Stimulated activated CD4-positive, alpha-beta T cell treated with anti-CD3 and anti-CD28 coated beads, Interleukin-4, amount 100 ng/mL, for 24 hours (primary cell): Measurements from ENCODE around the gene IL13.

Experiments used
- DNase-seq: peaks from one replicate; pipeline ENCODE4 v3.0.0-alpha.2; 2020

The IL13 gene

DNA sequence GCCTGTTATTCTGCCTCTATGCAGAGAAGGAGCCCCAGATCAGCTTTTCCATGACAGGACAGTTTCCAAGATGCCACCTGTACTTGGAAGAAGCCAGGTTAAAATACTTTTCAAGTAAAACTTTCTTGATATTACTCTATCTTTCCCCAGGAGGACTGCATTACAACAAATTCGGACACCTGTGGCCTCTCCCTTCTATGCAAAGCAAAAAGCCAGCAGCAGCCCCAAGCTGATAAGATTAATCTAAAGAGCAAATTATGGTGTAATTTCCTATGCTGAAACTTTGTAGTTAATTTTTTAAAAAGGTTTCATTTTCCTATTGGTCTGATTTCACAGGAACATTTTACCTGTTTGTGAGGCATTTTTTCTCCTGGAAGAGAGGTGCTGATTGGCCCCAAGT lies 15.5 kb downstream of the IL13 start:
- no peak for DNase-seq

DNA sequence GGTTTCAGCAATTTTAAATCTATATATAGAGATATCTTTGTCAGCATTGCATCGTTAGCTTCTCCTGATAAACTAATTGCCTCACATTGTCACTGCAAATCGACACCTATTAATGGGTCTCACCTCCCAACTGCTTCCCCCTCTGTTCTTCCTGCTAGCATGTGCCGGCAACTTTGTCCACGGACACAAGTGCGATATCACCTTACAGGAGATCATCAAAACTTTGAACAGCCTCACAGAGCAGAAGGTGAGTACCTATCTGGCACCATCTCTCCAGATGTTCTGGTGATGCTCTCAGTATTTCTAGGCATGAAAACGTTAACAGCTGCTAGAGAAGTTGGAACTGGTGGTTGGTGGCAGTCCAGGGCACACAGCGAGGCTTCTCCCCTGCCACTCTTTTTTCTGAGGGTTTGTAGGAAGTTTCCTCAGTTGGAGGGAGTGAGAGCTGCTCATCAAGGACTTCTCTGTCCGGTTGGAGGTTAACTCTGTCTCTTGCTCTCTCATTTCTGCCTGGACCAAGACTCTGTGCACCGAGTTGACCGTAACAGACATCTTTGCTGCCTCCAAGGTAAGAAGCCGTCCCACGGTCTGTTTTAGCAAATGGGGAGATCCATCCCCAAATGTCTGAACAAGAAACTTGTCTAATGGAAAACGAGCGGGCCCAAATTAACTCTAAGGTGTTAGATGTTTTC lies 16.1 kb downstream of the IL13 start, which contains the start of gene IL4:
TSS of gene IL4 (plus strand) at position 51 of the 692 bp plus-strand sequence. CDS start at position 113, 62 bp downstream.
- DNase-seq = no peak

DNA sequence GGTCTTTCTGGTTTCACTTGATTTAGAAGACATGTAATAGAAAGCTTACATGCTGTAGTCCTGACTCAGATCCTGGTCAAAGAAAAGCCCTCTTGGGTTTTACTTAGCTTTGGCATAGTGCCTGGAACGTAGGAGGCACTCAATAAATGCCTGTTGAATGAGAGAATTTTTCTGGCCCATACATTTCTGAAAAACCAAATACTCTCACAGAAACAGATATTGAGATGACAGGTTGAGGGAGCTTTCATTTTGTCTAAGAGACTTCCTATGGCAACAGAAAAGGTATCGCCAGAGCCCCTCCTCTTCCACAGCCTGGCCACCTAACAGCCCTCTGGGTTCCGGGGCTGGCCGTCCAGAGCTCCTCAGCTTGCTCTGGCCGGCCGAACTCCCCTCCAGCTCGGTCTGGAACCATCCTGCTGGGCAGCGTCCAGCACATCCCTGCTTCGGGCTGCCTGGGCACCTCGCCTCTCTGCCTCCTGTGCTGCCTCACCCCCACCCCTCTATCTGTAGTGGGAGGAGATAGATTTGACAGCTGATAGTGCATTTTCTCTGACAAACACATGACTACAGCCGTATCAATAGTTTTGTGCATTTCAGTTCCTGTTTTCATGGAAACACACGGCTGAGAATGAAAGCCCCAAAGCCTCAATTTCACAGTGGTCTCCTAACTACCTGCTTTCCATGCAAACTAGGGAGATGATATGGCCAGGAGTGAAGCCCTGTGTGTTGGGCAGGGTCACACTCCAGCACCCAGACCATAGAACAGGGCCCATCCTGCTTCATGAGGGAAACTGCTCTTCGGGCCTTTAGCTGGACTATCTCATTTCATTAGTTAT lies 16.9 kb downstream of the IL13 start:
- no peak for DNase-seq

DNA sequence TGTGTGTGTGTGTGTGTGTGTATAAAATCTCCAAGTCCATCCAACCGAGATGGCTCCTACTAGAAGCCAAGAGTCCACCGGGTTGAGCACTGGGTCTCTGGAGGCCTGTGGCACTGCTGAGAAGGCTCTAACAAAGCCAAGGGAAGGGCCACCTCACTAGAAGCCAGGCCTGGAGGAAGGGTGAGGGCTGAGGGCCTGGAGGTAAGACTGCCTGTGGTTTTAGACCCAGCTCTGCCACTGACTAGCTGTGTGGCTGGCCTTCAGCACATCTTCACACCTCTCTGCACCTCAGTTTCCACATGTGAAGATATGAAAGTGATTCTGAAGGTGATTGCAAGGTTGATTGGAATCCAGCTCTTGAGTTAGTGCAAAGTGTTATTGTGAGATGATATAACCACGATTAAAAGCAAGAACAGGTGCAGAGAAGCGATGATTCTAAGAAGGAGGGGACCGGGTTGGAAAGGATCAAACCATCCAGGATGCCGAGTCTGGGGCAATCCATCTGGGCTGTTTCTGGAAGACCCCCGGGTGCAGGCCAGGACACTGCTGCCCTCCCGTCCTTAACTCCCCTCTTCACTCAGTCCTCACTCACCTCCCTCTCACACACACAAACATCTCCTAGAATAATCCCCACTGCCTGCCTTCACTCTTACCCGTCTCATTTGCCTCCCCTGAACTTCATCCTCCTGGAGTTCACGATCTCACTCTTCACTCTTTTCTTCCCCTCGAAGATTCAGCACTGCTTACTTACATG lies 18.1 kb downstream of the IL13 start:
- no peak for DNase-seq

DNA sequence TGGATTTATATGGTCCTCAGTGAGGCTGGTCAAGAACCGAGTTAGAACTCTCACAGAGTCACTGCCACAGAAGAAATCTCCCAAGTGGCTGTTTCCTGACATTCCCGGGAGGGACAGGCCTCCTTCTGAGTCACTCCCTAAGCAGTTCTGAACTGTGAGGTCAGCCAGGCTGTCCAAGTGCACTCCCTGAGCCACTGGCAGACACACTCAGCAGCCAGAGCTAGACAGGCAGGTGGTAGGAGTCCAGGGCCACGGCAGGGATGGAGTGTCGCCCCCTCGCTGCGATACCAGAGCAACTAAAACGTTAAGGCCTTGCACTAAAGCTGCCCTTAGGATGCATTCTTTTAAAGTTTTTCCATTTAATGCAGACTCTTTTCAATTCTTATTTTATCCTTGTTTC lies 19.2 kb downstream of the IL13 start:
- DNase-seq = no peak

DNA sequence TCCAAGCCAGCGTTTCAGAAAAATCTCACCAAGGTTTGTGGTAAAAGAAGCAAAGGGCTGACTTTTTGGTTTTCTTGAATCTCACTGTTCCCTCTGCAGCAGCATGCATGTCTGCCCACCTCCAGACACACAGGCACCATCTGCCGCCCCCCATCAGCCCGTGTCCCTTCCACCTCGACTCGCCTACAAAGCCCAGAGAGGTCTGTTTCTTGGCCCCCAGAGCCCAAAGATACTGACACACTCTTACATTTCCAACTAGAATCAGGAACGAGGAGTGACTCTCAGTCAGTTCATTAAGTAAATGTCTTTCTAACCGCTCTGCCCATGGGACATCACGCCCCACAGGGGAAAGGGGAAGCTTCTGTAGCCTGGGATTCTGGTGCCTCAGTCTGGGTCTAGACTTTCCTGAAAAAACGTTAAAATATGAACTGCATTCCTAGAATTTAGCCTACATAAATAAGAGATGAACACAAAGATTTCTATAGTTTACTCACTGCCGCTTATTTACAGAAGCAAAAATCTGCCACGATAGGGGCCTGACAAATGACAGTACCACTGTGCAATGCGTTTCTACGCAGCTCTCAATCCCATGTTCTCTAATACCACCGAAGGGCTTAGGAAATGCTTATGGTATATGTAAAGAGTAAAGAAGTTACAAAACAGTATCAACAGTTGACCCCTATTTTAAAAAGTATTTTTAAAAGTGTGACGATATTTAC lies 19.9 kb downstream of the IL13 start:
- DNase-seq = no peak

DNA sequence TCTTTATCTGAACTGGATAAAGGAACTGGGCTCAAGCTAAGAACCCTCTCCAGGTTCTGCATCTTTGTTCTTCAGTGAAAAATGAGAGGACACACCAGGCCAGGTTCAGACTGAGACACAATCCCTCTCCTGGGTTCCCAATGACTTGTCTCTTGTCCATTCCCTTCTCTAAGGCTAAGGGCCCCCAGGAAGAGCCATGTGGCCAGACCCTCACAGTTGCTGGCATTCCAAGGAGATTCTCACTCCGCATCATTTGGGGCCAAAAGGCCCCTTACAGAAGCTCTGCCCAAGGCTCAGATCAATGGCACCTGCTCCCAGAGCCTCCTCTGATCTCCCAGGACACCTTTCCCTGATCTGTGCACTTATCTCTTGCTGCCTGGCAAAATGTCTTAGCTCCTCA lies 20.8 kb downstream of the IL13 start:
- no peak for DNase-seq

DNA sequence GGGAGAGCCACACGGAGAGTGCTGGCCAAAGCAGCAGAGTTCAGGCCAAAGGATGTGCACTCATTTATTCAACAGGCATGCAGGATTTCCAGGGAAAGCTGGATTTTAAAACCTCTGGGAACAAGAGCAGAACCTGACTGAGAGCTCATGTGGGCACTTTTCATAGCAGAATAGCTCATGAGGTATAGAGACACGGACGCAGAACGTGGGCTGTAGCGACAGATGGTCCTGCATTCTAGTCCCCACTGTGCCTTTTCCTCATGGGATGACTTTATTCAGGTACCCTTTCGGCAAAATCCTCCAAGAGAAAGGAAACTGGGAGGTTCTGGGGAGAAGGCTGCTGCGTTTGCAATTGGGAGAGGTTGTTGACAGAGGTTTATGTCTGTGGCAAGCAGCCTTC lies 21.2 kb downstream of the IL13 start:
- DNase-seq = no peak

DNA sequence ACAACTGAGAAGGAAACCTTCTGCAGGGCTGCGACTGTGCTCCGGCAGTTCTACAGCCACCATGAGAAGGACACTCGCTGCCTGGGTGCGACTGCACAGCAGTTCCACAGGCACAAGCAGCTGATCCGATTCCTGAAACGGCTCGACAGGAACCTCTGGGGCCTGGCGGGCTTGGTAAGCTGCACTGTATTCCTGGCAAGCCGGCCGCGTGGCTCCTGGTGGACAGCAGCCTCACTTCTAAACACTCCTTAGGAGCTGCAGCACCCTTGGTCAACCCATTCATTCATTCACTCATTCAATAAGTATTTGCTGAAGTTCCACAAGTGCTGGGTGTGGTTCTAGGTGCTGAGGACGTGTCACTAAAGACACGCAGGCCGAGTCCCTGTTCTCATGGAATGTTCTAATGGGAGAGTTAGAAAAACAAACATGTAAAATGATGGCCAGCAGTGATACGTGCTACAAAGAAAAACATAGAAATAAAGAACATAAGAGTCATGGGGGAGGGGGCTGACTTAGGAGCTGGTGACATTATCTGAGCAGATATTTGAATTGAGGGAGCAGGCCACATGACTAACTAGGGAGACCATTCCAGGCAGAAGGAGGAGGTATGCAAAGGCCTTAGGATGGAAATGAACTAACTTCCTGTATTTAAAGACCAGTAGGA lies 21.9 kb downstream of the IL13 start:
- no peak for DNase-seq

DNA sequence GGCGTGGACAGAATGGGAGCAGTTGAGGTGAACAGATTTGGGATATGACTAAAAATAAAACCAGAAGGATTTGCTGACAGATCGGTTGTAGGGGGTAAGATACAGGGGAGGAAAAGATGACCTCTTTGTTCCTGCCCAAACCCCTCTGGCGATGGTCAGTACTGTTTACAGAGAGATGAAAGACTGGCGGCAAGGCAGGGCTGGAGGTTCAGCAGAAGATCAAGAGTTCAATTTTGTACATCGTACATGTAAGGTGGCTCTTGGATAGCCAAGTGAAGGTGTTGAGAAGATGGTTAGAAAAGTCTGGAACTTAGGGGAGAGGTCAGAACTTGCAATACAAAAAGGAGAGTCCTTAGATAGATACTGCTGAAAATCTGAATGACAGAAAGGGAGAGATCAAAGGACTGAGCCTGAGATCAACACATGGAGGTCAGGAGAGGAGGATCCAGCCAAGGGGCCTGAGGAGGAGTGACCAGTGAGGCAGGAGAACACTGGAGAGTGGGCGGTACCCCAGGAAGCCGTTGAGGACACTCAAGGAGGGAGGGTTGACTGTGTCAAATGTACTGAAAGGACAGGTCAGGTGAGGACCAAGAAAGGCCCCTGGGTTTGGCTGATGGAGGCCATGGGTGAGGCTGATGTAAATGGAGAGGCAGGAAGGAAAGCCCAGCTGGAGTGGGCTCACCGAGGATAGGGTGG lies 23.0 kb downstream of the IL13 start:
- DNase-seq = no peak

DNA sequence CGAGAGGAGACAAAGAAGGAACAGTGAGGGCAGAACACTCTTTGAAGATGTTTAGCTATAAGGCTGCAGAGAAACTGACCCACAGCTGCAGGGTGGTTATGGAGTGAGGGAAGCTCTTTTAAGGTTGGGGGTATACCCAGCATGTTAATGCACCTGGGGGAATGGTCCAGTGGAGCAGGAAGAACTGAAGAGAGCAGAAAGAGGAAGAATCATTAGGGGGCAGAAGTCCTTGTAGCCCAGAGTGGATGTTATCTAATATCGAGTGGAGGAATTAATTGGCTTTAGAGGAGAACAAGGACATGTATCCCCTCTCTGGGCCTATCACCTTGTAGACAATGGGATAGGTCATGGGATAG lies 23.5 kb downstream of the IL13 start:
- DNase-seq = no peak

DNA sequence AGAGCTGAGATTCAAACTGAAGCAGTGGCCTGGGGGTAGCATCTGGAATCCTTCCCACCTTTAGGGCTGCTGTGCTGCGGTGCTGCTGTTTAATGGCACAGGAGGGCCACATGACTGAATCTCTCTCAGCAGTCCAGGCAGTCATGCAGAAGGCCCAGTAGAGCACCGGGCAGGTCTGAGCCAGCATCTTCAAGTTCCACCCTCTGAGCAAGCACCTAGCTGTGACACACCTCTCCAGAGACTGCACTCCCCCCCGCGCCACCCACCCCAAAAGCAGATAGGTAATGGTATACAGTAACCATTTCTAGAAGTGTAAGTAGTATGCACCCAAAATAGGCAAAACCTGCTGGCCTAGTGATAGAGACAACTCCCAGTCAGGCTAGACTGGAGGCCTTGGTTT lies 24.0 kb downstream of the IL13 start:
- DNase-seq = no peak

DNA sequence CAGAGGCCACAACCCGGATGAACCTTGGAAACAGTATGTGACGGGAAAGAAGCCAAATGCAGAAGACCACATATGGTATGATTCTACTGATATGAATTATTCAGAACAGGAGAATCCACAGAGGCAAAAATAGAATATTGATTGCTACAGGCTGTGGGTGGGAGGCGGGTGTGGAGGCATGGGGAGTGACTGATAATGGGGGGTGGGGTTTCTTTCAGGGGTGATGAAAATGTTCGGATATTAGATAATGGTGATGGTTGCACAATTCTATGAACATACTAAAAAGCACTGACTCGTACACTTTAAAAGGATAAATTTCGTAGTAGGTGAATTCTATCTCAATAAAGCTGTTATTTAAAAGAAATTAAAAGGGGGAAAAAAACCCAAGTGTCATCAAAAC lies 26.5 kb downstream of the IL13 start:
- no peak for DNase-seq

DNA sequence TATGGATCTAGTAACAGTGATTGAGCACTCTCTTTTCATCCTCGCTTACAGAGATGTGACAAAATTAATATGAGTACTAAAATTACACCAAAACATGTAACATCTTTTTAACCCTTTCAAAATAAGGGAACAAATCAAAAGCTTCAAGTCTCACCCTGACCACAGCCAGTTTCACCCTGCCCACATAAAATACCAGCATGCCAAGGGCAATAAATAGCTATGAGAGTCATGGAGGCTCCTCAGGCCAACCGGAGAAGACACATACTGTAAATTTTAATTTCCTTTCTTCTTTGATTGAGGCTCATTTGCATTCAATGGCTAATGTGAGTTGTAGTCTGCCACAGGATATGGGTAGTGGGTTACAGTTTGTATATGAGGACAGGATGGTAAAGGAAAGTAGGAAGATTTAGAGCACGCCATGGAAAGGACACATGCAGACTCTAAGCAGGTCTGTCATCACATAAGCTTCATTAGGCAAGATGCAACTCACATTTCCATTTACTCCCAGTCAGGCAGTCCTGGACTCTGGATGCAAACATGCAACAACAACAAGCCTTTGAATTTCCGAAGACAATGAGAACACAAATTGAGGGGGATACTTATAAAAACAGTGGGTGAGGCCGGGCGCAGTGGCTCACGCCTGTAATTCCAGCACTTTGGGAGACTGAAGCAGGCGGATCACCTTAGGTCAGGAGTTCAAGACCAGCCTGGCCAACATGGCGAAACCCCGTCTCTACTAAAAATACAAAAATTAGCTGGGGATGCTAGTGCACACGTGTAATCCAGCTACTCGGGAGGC lies 27.1 kb downstream of the IL13 start:
- no peak for DNase-seq

DNA sequence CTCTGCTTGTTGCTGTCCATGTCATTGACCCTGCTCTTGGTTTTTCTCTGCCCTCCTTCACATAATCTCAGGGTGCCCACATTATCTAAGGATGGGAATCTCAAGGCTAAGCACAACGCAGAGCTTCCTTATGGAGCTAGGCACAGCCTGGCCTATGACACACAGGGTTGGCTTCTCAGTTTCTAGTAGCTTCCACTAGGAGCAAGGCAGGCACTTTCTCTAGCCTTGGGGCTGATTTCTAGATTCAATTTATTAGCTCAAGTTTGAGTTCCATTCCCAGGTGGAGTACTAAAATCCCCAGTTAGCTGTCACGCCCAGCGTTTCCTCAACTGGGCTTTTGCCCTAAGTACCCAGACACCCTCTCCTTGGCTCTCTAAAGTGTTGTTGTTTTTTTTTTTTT lies 28.2 kb downstream of the IL13 start:
- DNase-seq = no peak

DNA sequence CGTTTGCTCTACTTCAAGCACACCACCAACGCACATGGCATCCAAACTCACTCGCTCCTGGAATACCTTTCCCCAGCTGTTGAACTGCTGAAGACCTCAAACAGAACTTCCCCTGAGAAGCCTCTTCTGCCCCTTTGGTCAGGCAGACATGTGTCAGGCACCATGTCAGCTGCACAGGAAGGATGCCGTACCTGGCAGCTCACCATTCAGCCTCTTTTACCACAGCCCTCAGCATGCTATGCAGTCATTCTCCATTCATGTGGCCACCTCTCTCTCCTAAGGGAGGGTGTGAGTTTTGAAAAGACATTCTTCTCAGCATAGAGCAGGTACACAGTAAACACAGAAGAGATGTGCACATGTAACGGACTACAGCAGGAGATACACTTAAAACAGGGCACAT lies 30.0 kb downstream of the IL13 start:
- no peak for DNase-seq

DNA sequence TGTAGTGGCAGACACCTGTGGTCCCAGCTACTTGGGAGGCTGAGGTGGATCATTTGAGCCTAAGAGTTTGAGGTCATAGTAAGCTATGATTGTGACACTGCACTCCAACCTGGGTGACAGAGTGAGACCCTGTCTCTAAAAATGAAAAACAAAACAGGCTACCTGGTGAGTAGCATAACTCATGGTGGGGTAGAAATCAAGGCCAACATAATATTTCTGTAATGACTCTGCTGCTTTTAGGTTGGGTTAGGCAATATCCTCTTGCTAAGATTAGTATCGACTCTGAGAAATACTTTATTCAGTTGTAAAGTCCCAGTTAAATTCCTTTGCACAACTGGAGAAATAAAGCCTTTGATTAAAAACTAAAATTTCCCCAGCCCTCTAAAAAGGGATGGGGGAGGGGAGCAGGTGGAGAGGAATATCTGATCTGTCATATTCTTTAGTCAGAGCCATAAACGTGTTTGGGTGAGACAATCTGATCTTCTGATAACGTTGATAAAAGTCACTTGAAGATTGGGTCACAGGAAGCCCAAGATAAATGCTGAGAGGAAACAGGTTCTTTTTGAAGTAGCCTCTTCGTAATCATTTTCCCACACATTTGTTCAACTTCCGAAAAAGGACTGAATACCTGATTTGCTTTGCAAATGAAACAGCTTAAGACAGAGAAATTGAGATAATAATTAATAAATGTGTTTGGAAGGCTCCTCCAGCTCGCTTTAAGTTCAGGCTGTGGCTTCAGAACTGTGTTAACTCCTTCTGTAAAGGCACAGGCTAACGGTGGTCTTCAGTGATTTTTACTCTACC lies 30.8 kb downstream of the IL13 start:
- peak; percentile 45 for DNase-seq

DNA sequence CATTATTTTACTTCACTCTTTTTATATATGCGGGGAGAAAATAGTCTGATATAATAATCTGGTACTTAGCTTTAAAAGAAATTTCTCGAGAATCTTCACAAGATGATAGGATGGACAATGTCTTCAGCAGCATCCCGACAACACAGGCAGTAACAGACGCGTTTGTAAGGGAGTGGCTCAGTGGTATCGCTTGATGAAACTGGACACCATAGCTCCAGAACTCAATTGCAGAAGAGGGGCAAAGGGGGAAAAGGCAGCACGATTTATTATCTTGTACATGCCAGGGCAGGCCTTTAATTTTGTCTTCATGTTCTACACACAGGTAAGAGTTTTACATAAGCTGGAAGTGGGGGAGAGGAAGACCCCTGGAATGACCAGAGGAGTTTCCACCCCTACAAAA lies 31.5 kb downstream of the IL13 start:
- no peak for DNase-seq

DNA sequence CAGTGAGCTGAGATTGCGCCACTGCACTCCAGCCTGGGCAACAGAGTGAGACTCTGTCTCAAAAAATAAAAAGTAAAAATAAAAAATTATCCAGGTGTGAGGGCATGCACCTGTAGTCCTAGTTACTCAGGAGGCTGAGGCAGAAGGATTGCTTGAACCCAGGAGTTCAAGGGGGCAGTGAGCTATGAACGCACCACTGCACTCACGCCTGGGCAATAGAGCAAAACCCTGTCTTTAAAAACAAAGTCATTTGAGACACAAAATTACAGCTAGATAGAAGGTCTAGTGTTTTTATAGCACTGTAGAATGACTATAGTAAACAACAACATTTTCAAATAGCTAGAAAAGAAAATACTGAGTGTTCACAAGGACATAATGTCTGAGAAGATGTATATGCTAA lies 32.2 kb downstream of the IL13 start:
- DNase-seq = no peak
